HS-27A (cell line): Measurements from ENCODE around the gene GRID1.
"Not testable (repeated sequence)": the region's sequence is repeated elsewhere in the genome, so short reads cannot be mapped to it uniquely, and the experiment has no call there.

Experiments used
- DNase-seq: peaks from one replicate; pipeline ENCODE4 v3.0.0-alpha.2; 2012; ENCODE audit warnings: low read depth, missing footprints

Gene GRID1

GRCh38 chr10:86135191-86135590 is 231.4 kb downstream of the GRID1 start:
- no peak for DNase-seq

GRCh38 chr10:86130737-86131475 is 235.7 kb downstream of the GRID1 start:
- no peak for DNase-seq

DNA sequence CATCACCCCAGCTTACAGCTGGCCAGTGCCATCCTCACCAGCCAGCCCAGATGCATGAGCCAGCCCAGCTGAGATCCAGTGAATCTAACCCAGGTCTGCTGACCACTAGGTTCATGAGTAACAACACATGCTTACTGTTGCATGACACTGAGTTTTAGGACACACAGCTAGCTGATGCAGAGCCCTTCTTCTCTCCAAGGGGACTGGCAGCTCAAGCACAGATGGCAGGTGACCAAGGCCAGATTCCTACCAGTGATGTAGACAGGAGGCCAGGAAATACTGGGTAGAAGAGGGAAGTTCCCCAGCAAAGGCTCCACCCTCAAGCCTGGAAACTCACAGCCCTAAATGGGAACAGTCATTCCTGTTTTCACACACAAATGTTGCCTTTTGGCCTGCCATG is 236.6 kb downstream of the GRID1 start:
- no peak for DNase-seq

- DNase-seq: no peak
Observed at GRCh38 chr10:86128360-86128759, 238.2 kb downstream of the GRID1 start.

DNA sequence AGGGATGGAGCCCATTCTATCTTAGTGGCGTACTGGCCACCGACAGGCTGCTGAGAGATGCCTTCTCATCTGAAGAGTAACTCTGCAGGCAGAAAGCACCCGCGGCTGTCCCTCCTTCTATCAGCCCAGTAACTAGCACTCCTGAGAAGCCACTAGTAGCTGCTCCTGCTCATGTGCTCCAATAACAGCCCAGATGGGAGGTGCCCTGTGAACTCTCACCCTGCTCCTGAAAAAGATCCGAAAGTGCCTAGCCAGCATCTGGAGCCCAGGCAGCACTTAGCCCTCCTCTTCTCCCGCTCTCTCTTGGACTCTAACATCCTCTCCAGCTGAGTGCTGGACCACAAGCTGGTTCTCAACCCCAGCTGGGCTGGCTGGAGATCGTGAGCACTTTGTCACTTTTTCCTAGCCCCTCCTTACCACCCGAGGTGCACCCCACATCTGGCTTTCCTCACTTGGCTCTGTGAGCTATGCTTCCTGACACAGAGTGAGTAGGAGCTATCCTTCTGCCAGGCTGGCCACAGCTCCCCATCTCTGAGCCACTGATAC is 239.2 kb downstream of the GRID1 start:
- DNase-seq: no peak

GRCh38 chr10:86124734-86125133 is 241.9 kb downstream of the GRID1 start:
- no peak for DNase-seq

DNA sequence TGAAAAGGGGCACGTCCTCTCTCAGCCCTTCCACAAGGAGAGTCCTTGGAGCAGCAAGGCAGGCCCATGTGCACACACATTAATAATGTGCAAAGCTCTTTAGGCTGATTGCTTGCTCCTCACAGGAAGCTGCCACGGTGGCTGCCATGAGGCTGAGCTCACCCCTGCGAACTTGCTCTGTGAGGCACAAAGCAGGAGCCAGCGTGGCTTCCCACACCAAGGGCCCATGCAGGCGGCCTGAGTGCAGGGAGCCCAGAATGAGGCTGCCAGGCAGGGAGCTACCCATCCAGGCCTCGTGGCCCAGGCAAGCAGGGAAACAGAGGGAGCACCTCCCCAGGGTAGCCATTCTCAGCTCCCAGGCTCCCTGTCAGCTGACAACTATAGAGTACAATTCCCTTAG is 242.9 kb downstream of the GRID1 start:
- no peak for DNase-seq

DNA sequence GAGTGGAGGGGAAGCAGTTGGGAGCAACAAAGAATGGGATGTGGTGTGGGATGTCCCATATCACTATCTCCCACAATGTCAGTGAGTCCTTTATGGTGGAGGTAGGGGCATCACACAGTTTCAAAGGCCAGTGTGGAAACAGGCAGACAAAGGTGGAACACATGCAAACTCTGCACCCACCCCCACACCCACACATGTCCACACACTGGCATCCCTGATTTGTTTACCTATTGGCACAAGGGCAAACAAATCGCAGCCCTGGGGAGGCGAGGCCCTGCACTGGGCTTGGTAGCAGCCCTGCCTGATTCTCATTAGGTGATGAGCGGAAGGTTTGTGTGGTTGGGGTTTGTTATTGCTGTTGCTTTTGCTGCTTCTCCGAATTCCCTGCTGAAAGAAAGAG is 243.3 kb downstream of the GRID1 start:
- DNase-seq: no peak

DNA sequence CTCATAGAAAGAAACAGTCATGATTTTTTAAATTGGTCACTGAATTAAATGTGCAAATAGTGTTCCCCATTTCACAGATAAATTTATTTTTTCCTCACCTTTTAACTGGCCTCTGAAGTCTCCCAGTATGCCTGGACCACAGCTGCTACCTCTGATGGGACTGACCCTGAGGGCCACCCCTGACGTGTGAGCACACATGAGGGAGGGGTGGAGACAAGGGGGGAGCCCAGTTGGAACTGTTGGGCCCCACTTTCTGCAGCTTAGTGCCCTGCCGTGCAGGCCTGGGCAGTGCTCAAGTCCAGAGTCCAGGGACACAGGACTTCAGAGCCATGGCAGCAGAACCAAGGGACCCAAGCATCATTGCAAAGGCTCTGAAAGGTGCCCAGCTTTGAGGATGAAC is 243.9 kb downstream of the GRID1 start:
- DNase-seq: no peak

GRCh38 chr10:86121200-86121599 is 245.4 kb downstream of the GRID1 start:
- DNase-seq: no peak

- DNase-seq: no peak
Observed at GRCh38 chr10:86117051-86117450, 249.5 kb downstream of the GRID1 start.

DNA sequence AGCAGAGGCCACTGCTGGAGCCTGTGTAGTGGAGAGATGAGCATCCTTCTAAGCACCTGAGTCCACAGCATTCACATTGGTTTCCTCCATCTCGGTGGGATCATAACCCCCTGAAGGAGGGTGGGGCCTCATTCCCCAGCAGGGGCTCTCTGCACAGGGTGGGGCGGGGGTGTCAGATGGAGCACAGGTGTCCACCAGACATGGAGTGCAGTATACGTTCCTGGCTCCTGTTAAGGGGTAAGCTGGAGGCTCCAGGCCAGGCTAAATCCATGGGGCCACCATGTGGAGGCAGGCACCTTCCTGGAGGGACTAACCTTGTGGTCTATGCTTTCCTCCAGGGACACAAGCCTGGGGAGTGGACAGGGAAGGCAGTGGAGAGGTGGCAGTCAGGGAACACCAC is 252.6 kb downstream of the GRID1 start:
- DNase-seq: no peak

- DNase-seq: no peak
Observed at GRCh38 chr10:86113501-86113900, 253.1 kb downstream of the GRID1 start.

GRCh38 chr10:86113044-86113443 is 253.6 kb downstream of the GRID1 start:
- DNase-seq: no peak

DNA sequence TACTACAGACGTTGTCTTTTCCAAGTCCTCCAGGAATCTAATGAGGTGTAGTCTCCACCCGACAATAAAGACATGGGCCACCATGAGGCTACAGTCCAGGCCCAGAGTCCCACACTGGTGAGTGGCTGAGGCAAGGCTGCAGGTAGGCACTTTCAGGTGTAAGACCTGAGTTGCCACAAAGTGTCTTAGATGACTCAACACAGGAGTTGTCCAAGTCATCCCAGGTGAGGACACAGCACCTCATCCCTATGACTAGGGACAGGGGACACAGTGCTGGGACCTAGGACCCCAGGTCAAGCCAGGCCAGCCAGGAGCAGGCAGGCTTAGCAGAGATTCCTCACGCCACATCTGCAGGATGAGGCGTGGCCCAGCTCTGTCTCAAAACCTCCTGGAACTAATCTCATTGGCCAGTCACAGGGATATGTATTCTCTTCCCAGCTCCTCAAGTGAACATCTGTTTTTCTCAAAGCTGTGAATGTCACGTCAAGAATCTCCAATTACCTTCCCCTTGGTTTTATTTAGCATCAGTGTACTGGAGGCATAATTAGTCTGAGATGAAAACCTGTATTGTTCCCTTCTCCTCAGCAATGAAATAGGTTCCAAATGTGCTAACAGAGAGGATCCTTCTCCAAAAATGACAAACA is 254.6 kb downstream of the GRID1 start:
- DNase-seq: no peak

DNA sequence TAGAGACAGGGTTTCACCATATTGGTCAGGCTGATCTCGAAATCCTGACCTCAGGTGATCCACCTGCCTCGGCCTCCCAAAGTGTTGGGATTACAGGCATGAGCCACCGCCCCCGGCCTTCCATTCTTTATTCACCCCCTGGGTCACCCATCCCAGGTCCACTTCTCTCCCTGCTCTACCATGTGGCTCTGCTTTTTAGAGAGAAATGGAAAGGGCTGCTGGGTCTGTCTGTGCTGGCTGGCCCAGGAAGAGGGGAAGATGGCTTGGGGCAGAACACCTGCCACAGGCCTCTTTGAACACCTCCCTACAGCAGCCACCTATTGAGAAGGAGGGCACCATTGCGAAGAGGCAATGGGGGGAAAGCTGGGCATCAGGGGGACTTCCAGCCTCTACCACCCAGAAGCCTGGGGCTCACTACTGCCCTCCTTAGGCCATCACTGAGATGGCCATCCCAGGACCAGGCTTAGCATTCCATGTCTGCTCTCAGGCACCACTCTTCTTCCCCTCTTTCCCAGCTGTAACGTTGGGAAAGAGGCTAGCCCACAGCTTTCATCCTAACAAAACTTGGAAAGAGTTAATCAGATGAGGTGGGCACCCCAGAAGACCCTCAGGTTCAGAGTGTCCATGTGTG is 256.3 kb downstream of the GRID1 start:
- DNase-seq: no peak

DNA sequence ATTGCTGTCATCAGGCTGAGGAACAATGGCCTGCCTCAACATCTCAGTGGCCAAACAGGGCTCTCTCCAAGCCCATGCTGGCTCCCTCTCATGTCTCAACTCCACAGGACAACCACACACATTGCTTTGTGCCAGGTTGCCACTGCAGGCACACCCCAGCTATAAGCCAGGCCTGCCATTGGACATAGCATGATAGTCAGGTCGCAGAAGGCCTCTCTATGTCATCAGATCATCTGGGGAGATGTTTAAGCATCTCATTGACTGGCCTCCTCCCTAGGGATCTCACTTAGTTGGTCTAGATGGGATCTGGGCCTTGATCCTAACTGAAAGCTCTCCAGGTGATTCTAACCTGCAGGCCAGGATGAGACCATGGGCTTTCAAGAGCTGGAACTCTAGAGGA is 257.2 kb downstream of the GRID1 start:
- no peak for DNase-seq

DNA sequence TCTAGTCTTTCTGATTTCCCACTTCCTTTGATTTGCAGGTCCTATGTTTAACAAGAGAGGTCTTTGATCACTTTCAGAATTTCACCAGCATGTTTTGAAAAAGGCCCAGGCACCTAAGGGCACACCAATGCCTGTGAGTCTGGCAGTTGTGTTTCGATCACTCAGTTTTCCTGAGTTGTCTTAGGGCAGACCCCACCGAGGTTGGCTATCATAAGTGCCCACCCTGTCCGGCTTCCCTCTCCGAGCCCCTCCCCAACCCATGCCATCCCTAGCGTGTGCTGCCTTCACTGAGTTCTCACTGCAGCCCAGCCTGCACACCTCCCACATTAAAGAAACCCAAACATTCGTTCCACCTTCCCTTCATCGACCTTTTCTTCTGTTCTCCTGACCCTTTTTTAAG is 257.9 kb downstream of the GRID1 start:
- DNase-seq: no peak

- not testable (repeated sequence) for DNase-seq
Observed at GRCh38 chr10:86107611-86108310, 258.8 kb downstream of the GRID1 start.

DNA sequence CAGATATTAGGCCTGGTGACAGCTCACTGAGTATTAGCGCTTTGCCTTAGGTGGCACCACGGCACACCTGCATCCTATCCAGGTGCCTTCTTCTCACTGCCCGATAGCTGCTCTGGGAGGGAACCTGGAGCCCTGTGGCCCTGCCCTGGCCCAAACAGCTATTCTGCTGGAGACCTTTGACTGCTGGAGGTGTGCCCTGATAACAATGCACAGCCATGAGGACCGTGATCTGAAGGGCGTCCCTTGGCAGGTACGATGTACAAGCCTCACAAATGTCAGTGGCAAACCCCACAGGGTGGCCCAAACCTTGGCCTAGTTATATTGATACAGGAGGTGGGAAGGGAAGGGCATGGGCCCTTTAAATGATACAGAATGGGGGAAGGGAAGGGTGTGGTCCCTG is 259.5 kb downstream of the GRID1 start:
- no peak for DNase-seq

DNA sequence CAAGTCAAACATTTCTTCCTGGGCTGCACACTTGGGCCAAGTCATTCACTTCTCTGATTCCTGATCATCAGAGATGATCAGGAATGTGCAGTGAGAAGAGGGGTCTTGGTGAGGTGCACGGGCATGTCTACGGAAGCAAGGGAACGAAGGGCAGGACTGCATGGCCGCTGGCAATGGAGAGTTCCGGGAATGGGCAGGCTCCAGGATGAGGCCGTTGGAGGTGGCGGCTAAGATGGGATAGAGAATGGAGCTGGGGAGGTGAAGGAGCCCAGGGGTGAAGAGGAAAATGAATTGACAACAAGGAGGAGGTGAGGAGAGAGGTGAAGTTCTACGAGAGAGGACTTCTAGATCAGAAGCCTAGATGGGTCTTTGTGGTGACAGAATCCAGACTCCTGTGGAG is 260.0 kb downstream of the GRID1 start:
- no peak for DNase-seq

DNA sequence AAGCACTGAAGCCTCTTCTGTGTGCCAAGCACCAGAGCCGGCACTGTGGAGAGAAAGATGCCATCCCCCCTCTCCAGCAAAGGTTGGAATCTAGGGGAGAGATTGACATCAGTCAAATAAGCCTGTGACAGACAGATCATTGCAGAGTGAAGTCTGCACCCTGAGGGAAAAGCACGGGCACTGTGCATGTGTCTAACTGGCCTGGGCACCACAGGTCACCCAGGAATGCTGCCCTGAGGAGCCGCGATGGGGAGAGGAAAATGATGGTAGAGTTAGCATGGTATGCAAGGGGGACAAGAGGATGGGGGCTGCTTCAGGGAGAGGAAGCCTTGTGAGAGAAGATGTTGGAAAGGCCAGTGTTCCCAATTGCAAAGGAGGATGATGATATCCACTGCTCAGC is 261.0 kb downstream of the GRID1 start:
- DNase-seq: no peak

- no peak for DNase-seq
Observed at GRCh38 chr10:86105181-86105580, 261.4 kb downstream of the GRID1 start.
